HG02642 (cell line): Measurements from ENCODE around the gene KRTAP5-11.
"Not testable (repeated sequence)": the region's sequence is repeated elsewhere in the genome, so short reads cannot be mapped to it uniquely, and the experiment has no call there.

Source experiments
- ATAC-seq: cut with Tn5 transposase; IDR thresholded peaks from one replicate; pipeline ENCODE4 v1.9.1; 2021; ENCODE audit warnings: mild to moderate bottlenecking; ENCODE audit not compliant: unreplicated experiment, poor library complexity

The KRTAP5-11 gene

GRCh38 chr11:71558996-71559395 is 23.7 kb downstream of the KRTAP5-11 start:
- ATAC-seq = no peak

GRCh38 chr11:71557257-71557656 is 25.4 kb downstream of the KRTAP5-11 start:
- no peak for ATAC-seq

GRCh38 chr11:71556018-71556417 is 26.7 kb downstream of the KRTAP5-11 start:
- ATAC-seq = no peak

GRCh38 chr11:71555508-71555907 is 27.2 kb downstream of the KRTAP5-11 start:
- ATAC-seq = no peak

- no peak for ATAC-seq
Observed at GRCh38 chr11:71554996-71555395, 27.7 kb downstream of the KRTAP5-11 start.

GRCh38 chr11:71551711-71552110 is 31.0 kb downstream of the KRTAP5-11 start:
- no peak for ATAC-seq

- no peak for ATAC-seq
Observed at GRCh38 chr11:71548716-71549151, 33.9 kb downstream of the KRTAP5-11 start.

GRCh38 chr11:71548120-71548519 is 34.6 kb downstream of the KRTAP5-11 start, which contains the start of gene KRTAP5-9:
Gene KRTAP5-9, plus strand, starts transcription at chr11:71548420. Its CDS starts 238 bp downstream, at chr11:71548658.
- ATAC-seq = no peak

- ATAC-seq = no peak
Observed at GRCh38 chr11:71545405-71545966, 37.2 kb downstream of the KRTAP5-11 start.

GRCh38 chr11:71544525-71545214 is 38.0 kb downstream of the KRTAP5-11 start:
- no peak for ATAC-seq

GRCh38 chr11:71543866-71544265 is 38.8 kb downstream of the KRTAP5-11 start:
- ATAC-seq = no peak

- ATAC-seq = no peak
Observed at GRCh38 chr11:71542879-71543777, 39.5 kb downstream of the KRTAP5-11 start.

GRCh38 chr11:71542382-71542781 is 40.3 kb downstream of the KRTAP5-11 start:
- ATAC-seq = no peak

- ATAC-seq = peak; percentile 60
Observed at GRCh38 chr11:71540521-71541304, 42.0 kb downstream of the KRTAP5-11 start.

GRCh38 chr11:71539971-71540370 is 42.7 kb downstream of the KRTAP5-11 start:
- ATAC-seq = not testable (repeated sequence)

- ATAC-seq = no peak
Observed at GRCh38 chr11:71539017-71539416, 43.7 kb downstream of the KRTAP5-11 start.

- no peak for ATAC-seq
Observed at GRCh38 chr11:71538666-71538990, 44.0 kb downstream of the KRTAP5-11 start.

- not testable (repeated sequence) for ATAC-seq
Observed at GRCh38 chr11:71537977-71538665, 44.6 kb downstream of the KRTAP5-11 start, which contains the start of gene KRTAP5-8. Gene KRTAP5-8, plus strand, starts transcription at chr11:71538025. Its CDS starts 31 bp downstream, at chr11:71538056.

- ATAC-seq = no peak
Observed at GRCh38 chr11:71537537-71537936, 45.1 kb downstream of the KRTAP5-11 start.

GRCh38 chr11:71535825-71536224 is 46.9 kb downstream of the KRTAP5-11 start:
- no peak for ATAC-seq
